ENCODE measurements around the gene DNPH1. TPM values are rescaled to one million over a fixed set of nuclear protein-coding genes. Genes with fewer than 3 reads are reported as not detected.

The DNPH1 gene
- total and polyA plus RNA-seq, 2 of the 8 experiments (the other 6 are each of a cell fraction or from before 2014, with no cell fraction given) = 33.9 to 134 TPM

GRCh38 chr6:43258180-43258579 is 28.9 kb upstream of the DNPH1 start:
- H2BK120ac ChIP-seq (replicated peaks; ENCODE audit: low read depth, low read length) = no peak overlapping the region
- TF ChIP-seq RBBP5 (IDR thresholded peaks at IDR 0.05; ENCODE audit: borderline replicate concordance, low read depth, low read length) (no peak), SRF (IDR thresholded peaks at IDR 0.05; ENCODE audit: low read depth, low read length) (no peak), CREB1 (IDR thresholded peaks at IDR 0.05) (no peak), MAFK (IDR thresholded peaks at IDR 0.05; ENCODE audit: low read depth, low read length) (peak; percentile 85), JUND (IDR thresholded peaks at IDR 0.05; ENCODE audit: low read length) (no peak)
- ChIA-PET POLR2A (ENCODE audit: partially characterized antibody) (interaction anchor here (1.0 to 1.4 kb wide), 2 partner anchors 10 to 11 kb away, joined by 5 to 6 read pairs; no protein-coding TSS in a partner anchor), CTCF (ENCODE audit: partially characterized antibody) (interaction anchor here (0.6 to 1.9 kb wide), 7 partner anchors 10 to 98 kb away, joined by 3 to 5 read pairs (median 3); no protein-coding TSS in a partner anchor)
- H4K8ac ChIP-seq (ENCODE audit: extremely low read depth, insufficient read depth, low read length) = no peak overlapping the region
- no peak overlapping the region for H2BK20ac ChIP-seq (ENCODE audit: low read length)
- DNase-seq (ENCODE audit: low read depth in 1 of 2, low spot score in 2 of 2) (no peak), FAIRE-seq (no peak)
- H3K9ac ChIP-seq (replicated peaks in 1 of 4; ENCODE audit: extremely low read depth in 1 of 4, low read depth in 3 of 4, low read length in 3 of 4) = no peak overlapping the region
- no peak overlapping the region for H3K27ac ChIP-seq (ENCODE audit: low read depth, low read length)
- H3K4ac ChIP-seq (replicated peaks; ENCODE audit: insufficient read length, low read depth, low read length) = no peak overlapping the region
- H3K79me1 ChIP-seq (ENCODE audit: low read depth, low read length) = no peaks in the 10 kb centered on the region
- H3K9me3 ChIP-seq (ENCODE audit: insufficient read depth in 2 of 2, low read depth in 1 of 2, low read length in 1 of 2) = no peaks in the 10 kb centered on the region
- no peak overlapping the region for H3K18ac ChIP-seq (ENCODE audit: extremely low read depth, low read length)
- H4K20me1 ChIP-seq (replicated peaks in 1 of 2; ENCODE audit: control insufficient read depth in 1 of 2, insufficient read depth in 2 of 2, low read length in 2 of 2) = peaks cover 0 to 2% of the 10 kb centered on the region in 2 experiments
- H3K23me2 ChIP-seq (ENCODE audit: low read depth, low read length) = no peaks in the 10 kb centered on the region
- H2BK15ac ChIP-seq (ENCODE audit: low read length) = 0 out of 2 replicates have a peak overlapping the region, but pooled peaks have one; percentile 46
- no peak overlapping the region for H2BK5ac ChIP-seq (ENCODE audit: low read depth, low read length)
- no peak overlapping the region for H3K4me3 ChIP-seq (ENCODE audit: extremely low read depth in 1 of 4, insufficient read depth in 2 of 4, low read depth in 3 of 4, low read length in 4 of 4)
- H2BK12ac ChIP-seq (ENCODE audit: low read depth, low read length) = no peak overlapping the region
- no peak overlapping the region for H3K56ac ChIP-seq (replicated peaks; ENCODE audit: insufficient read length, low read depth, low read length)
- H3K4me1 ChIP-seq (replicated peaks in 1 of 4; ENCODE audit: control insufficient read depth in 3 of 4, insufficient read depth in 4 of 4, low read length in 3 of 4) = no peaks in the 10 kb centered on the region; a peak in 1 of 7 replicates
- H3K23ac ChIP-seq (ENCODE audit: insufficient read length) = no peak overlapping the region
- H3K14ac ChIP-seq (ENCODE audit: insufficient read length) = no peak overlapping the region
- 90% methylated on average over 4 of the region's 4 CpGs; no CpG with 5 or more reads in 1 of the 2 experiments for WGBS, 2 experiments (ENCODE audit: extremely low coverage in 1 of 2, insufficient coverage in 1 of 2, insufficient read length in 1 of 2, insufficient replicate concordance in 2 of 2, low coverage in 1 of 2, low lambda C conversion rate in 2 of 2, missing lambda C conversion rate in 1 of 2)
- H3K4me2 ChIP-seq (ENCODE audit: insufficient read depth in 1 of 2, low read depth in 2 of 2, low read length in 2 of 2) = no peak overlapping the region
- H4K91ac ChIP-seq (replicated peaks; ENCODE audit: insufficient read length, low read length) = no peak overlapping the region
- no peaks in the 10 kb centered on the region for H3K79me2 ChIP-seq (ENCODE audit: control insufficient read depth in 1 of 2, insufficient read depth in 2 of 2, low read length in 2 of 2)
- H3K27me3 ChIP-seq (replicated peaks in 1 of 4; ENCODE audit: control insufficient read depth in 3 of 4, extremely low read depth in 1 of 4, insufficient read depth in 3 of 4, low read length in 3 of 4) = no peaks in the 10 kb centered on the region
- no peak overlapping the region for H2AFZ ChIP-seq (ENCODE audit: low read length)
- no peak overlapping the region for H4K5ac ChIP-seq (ENCODE audit: insufficient read length, low read depth, low read length)
- H3K36me3 ChIP-seq (ENCODE audit: control insufficient read depth in 2 of 4, insufficient read depth in 4 of 4, low read length in 3 of 4) = no peaks in the 10 kb centered on the region
- no peak overlapping the region for H2AK5ac ChIP-seq (ENCODE audit: low read depth, low read length)
